NCI-H1092 (cell line): ENCODE data around the gene TRAPPC3.

ENCODE experiments used
- DNase-seq: peaks from one replicate; lab custom pipeline; 2025; lab: John Stamatoyannopoulos, UW

Gene TRAPPC3

GRCh38 chr1:36098650-36099365 lies 50.5 kb downstream of the TRAPPC3 start:
- DNase-seq = no peak

- no peak for DNase-seq
These were observed 51.3 kb downstream of the TRAPPC3 start for GRCh38 chr1:36097693-36098585.

GRCh38 chr1:36096500-36097432 lies 52.5 kb downstream of the TRAPPC3 start:
- no peak for DNase-seq

- DNase-seq = no peak
These were observed 53.4 kb downstream of the TRAPPC3 start for GRCh38 chr1:36095760-36096405.

GRCh38 chr1:36094621-36095061 lies 54.6 kb downstream of the TRAPPC3 start:
- DNase-seq = no peak

GRCh38 chr1:36093929-36094328 lies 55.4 kb downstream of the TRAPPC3 start:
- no peak for DNase-seq

GRCh38 chr1:36093226-36093625 lies 56.1 kb downstream of the TRAPPC3 start:
- no peak for DNase-seq

- DNase-seq = no peak
These were observed 56.5 kb downstream of the TRAPPC3 start for GRCh38 chr1:36092798-36093185.

GRCh38 chr1:36092166-36092797 lies 57.0 kb downstream of the TRAPPC3 start:
- no peak for DNase-seq

- no peak for DNase-seq
These were observed 57.6 kb downstream of the TRAPPC3 start for GRCh38 chr1:36091698-36092097.

GRCh38 chr1:36091141-36091540 lies 58.1 kb downstream of the TRAPPC3 start:
- no peak for DNase-seq

- no peak for DNase-seq
These were observed 59.7 kb downstream of the TRAPPC3 start for GRCh38 chr1:36089393-36090121.

GRCh38 chr1:36088577-36089392 lies 60.5 kb downstream of the TRAPPC3 start, which contains the start of gene ADPRS:
ADPRS (plus strand) TSS chr1:36088892; CDS start chr1:36088905, 13 bp downstream.
- DNase-seq = peak; percentile 91

- DNase-seq = no peak
These were observed 61.1 kb downstream of the TRAPPC3 start for GRCh38 chr1:36088265-36088576.

- no peak for DNase-seq
These were observed 61.8 kb downstream of the TRAPPC3 start for GRCh38 chr1:36087233-36088123.
